Medulla oblongata (tissue), 1 donor: Measurements from ENCODE around the gene KCNQ5.
"Not testable (repeated sequence)": the region's sequence is repeated elsewhere in the genome, so short reads cannot be mapped to it uniquely, and the experiment has no call there.

Experiments
- DNase-seq: peaks from one replicate; pipeline ENCODE4 v3.0.0-alpha.2; 2015; ENCODE audit errors: extremely low spot score

Gene KCNQ5

GRCh38 chr6:73180076-73180738 is 558.3 kb downstream of the KCNQ5 start:
- DNase-seq: no peak

- DNase-seq: peak; percentile 77
These were observed 559.1 kb downstream of the KCNQ5 start for GRCh38 chr6:73180763-73181619.

GRCh38 chr6:73182021-73182607 is 560.2 kb downstream of the KCNQ5 start:
- no peak for DNase-seq

- not testable (repeated sequence) for DNase-seq
These were observed 571.4 kb downstream of the KCNQ5 start for GRCh38 chr6:73193302-73193701.

- DNase-seq: no peak
These were observed 572.9 kb downstream of the KCNQ5 start for GRCh38 chr6:73194744-73195143.

- no peak for DNase-seq
These were observed 578.4 kb downstream of the KCNQ5 start for GRCh38 chr6:73200247-73200646.

GRCh38 chr6:73200735-73201134 is 578.9 kb downstream of the KCNQ5 start:
- DNase-seq: no peak

GRCh38 chr6:73203098-73203497 is 581.2 kb downstream of the KCNQ5 start:
- DNase-seq: no peak

- no peak for DNase-seq
These were observed 582.4 kb downstream of the KCNQ5 start for GRCh38 chr6:73204252-73204651.

- DNase-seq: no peak
These were observed 585.5 kb downstream of the KCNQ5 start for GRCh38 chr6:73207221-73207837.

GRCh38 chr6:73209117-73209516 is 587.3 kb downstream of the KCNQ5 start:
- no peak for DNase-seq

- no peak for DNase-seq
These were observed 595.0 kb downstream of the KCNQ5 start for GRCh38 chr6:73216859-73217258.

GRCh38 chr6:73225396-73225795 is 603.5 kb downstream of the KCNQ5 start, which contains the start of gene KHDC1L:
KHDC1L (minus strand) TSS chr6:73225496; CDS start chr6:73225408, 88 bp downstream.
- no peak for DNase-seq

- no peak for DNase-seq
These were observed 605.9 kb downstream of the KCNQ5 start for GRCh38 chr6:73227606-73228255.

- no peak for DNase-seq
These were observed 610.1 kb downstream of the KCNQ5 start for GRCh38 chr6:73231986-73232391.

- DNase-seq: no peak
These were observed 611.2 kb downstream of the KCNQ5 start for GRCh38 chr6:73233048-73233447.

GRCh38 chr6:73233971-73234370 is 612.1 kb downstream of the KCNQ5 start:
- DNase-seq: not testable (repeated sequence)

GRCh38 chr6:73234733-73235132 is 612.9 kb downstream of the KCNQ5 start:
- DNase-seq: no peak

- no peak for DNase-seq
These were observed 614.4 kb downstream of the KCNQ5 start for GRCh38 chr6:73236144-73236750.

GRCh38 chr6:73240730-73241129 is 618.9 kb downstream of the KCNQ5 start:
- no peak for DNase-seq

- DNase-seq: no peak
These were observed 620.1 kb downstream of the KCNQ5 start for GRCh38 chr6:73242001-73242400.
